ENCODE data around the gene CLASP1. TPM values are rescaled to one million over a fixed set of nuclear protein-coding genes. Genes with fewer than 3 reads are reported as not detected.

CLASP1 gene
- total RNA-seq, 1 experiment from 2014 or later = 81.9 TPM

- H3K9me3 Mint-ChIP-seq (ENCODE audit: unreplicated experiment) = no peaks in the 10 kb centered on the region
- peaks cover 41% of the 10 kb centered on the region for H3K4me1 Mint-ChIP-seq (ENCODE audit: insufficient read depth, unreplicated experiment)
- H3K36me3 Mint-ChIP-seq (ENCODE audit: insufficient read depth, unreplicated experiment) = peaks cover 80% of the 10 kb centered on the region
- CTCF ChIA-PET = interaction anchor here (0.7 to 4.7 kb wide), 4 partner anchors 11 to 282 kb away, joined by 3 to 21 read pairs (median 8); partner anchors contain the start of gene RNU4ATAC
- no peaks in the 10 kb centered on the region for H3K27me3 Mint-ChIP-seq (ENCODE audit: insufficient read depth, unreplicated experiment)
- no TSS peak for BruUV-seq (replicated peaks)
- POLR2A ChIA-PET = interaction anchor here (0.8 kb wide), 1 partner anchor 157 kb away, joined by 3 read pairs; no protein-coding TSS in a partner anchor
- no peak overlapping the region for H3K4me3 Mint-ChIP-seq (ENCODE audit: unreplicated experiment)
- DNase-seq (ENCODE audit: unreplicated experiment) = no peak
- H3K27ac Mint-ChIP-seq (ENCODE audit: low read depth, unreplicated experiment) = peak overlapping the region; percentile 98
- intact Hi-C loops (cut with micrococcal nuclease) = no loop called here
- TF ChIP-seq CTCF (IDR thresholded peaks at IDR 0.05; ENCODE audit: unreplicated experiment) = no peak
Observed at GRCh38 chr2:121367246-121367900, 281.9 kb downstream of the CLASP1 start.

- BruUV-seq (replicated peaks) = no TSS peak
- peaks cover 87% of the 10 kb centered on the region for H3K36me3 Mint-ChIP-seq (ENCODE audit: insufficient read depth, unreplicated experiment)
- H3K9me3 Mint-ChIP-seq (ENCODE audit: unreplicated experiment) = no peaks in the 10 kb centered on the region
- no peak overlapping the region for H3K4me3 Mint-ChIP-seq (ENCODE audit: unreplicated experiment)
- peak overlapping the region; percentile 98 for H3K27ac Mint-ChIP-seq (ENCODE audit: low read depth, unreplicated experiment)
- CTCF ChIA-PET = interaction anchor here (2.1 to 4.7 kb wide), 2 partner anchors 10 to 281 kb away, joined by 12 to 21 read pairs; no protein-coding TSS in a partner anchor
- H3K4me1 Mint-ChIP-seq (ENCODE audit: insufficient read depth, unreplicated experiment) = peaks cover 42% of the 10 kb centered on the region
- H3K27me3 Mint-ChIP-seq (ENCODE audit: insufficient read depth, unreplicated experiment) = no peaks in the 10 kb centered on the region
- DNase-seq (ENCODE audit: unreplicated experiment) = no peak
- intact Hi-C loops (cut with micrococcal nuclease) = no loop called here
- POLR2A ChIA-PET = interaction anchor here (1.1 kb wide), 1 partner anchor 13 kb away, joined by 4 read pairs; no protein-coding TSS in a partner anchor
- no peak for TF ChIP-seq CTCF (IDR thresholded peaks at IDR 0.05; ENCODE audit: unreplicated experiment)
Observed at GRCh38 chr2:121366040-121366439, 283.2 kb downstream of the CLASP1 start.

DNA sequence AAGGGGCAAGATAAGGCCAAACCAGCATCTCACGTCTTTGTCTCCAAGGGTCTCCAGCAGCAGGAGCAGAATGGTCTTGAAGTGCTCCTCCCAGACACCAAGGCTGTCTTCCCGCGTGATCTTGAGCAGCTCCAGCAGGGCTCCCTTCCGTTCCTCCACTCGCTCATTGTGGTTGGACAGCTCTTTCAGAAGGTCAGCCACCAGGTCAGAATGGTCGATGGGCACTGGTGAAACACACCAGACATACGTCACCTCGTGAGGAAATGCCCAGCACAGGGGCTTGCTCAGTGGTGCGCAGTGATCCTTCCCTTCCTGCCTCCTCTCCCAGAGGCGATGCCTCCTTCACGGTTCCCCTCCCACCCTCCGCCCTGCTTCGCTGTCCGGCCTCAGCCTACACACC, 284.2 kb downstream of the CLASP1 start:
- Mint-ChIP-seq H3K4me1 (ENCODE audit: insufficient read depth, unreplicated experiment) (peaks cover 45% of the 10 kb centered on the region), H3K36me3 (ENCODE audit: insufficient read depth, unreplicated experiment) (peaks cover 89% of the 10 kb centered on the region), H3K27me3 (ENCODE audit: insufficient read depth, unreplicated experiment) (no peaks in the 10 kb centered on the region), H3K4me3 (ENCODE audit: unreplicated experiment) (no peak overlapping the region), H3K9me3 (ENCODE audit: unreplicated experiment) (no peaks in the 10 kb centered on the region), H3K27ac (ENCODE audit: low read depth, unreplicated experiment) (peak overlapping the region; percentile 98)
- BruUV-seq (replicated peaks) = no TSS peak
- intact Hi-C loops (cut with micrococcal nuclease) = no loop called here
- POLR2A ChIA-PET = interaction anchor here (0.5 to 1.5 kb wide), 6 partner anchors 14 to 139 kb away, joined by 3 to 8 read pairs (median 4); no protein-coding TSS in a partner anchor
- no peak for TF ChIP-seq CTCF (IDR thresholded peaks at IDR 0.05; ENCODE audit: unreplicated experiment)
- no peak for DNase-seq (ENCODE audit: unreplicated experiment)
- CTCF ChIA-PET = interaction anchor here (1.2 to 14.9 kb wide), 3 partner anchors 82 to 280 kb away, joined by 3 to 356 read pairs (median 21); no protein-coding TSS in a partner anchor

- intact Hi-C loops (cut with micrococcal nuclease) = loop anchor here (1.0 kb wide), 1 partner anchor 358 kb away; no protein-coding TSS in a partner anchor
- Mint-ChIP-seq H3K36me3 (ENCODE audit: insufficient read depth, unreplicated experiment) (peaks cover 79% of the 10 kb centered on the region), H3K27me3 (ENCODE audit: insufficient read depth, unreplicated experiment) (no peaks in the 10 kb centered on the region), H3K9me3 (ENCODE audit: unreplicated experiment) (no peaks in the 10 kb centered on the region), H3K27ac (ENCODE audit: low read depth, unreplicated experiment) (peak overlapping the region; percentile 95), H3K4me3 (ENCODE audit: unreplicated experiment) (peak overlapping the region; percentile 18), H3K4me1 (ENCODE audit: insufficient read depth, unreplicated experiment) (peaks cover 49% of the 10 kb centered on the region)
- CTCF ChIA-PET = interaction anchor here (0.7 to 14.9 kb wide), 4 partner anchors 80 to 284 kb away, joined by 3 to 356 read pairs (median 12); no protein-coding TSS in a partner anchor
- TSS peak; percentile 42 for BruUV-seq (replicated peaks)
- no peak for TF ChIP-seq CTCF (IDR thresholded peaks at IDR 0.05; ENCODE audit: unreplicated experiment)
- POLR2A ChIA-PET = interaction anchor here (0.7 to 1.5 kb wide), 10 partner anchors 10 to 396 kb away, joined by 3 to 8 read pairs (median 3); no protein-coding TSS in a partner anchor
- DNase-seq (ENCODE audit: unreplicated experiment) = peak; percentile 77
Observed at GRCh38 chr2:121363632-121364420, 285.4 kb downstream of the CLASP1 start.

Measured in MCF 10A (cell line).